ENCODE data around the gene TH.
A peak's percentile ranks its signal among the peaks of the same experiment; 100 is the strongest.

The TH gene

GRCh38 chr11:2164861-2165555 lies 6.6 kb downstream of the TH start:
- Histone ChIP-seq H2BK15ac (ENCODE audit: low read depth, poor library complexity, severe bottlenecking) (no peak overlapping the region), H2BK120ac (ENCODE audit: low read depth, low read length) (no peak overlapping the region), H3K27ac (ENCODE audit: low read length, poor library complexity, severe bottlenecking) (no peak overlapping the region), H3K27me3 (ENCODE audit: control insufficient read depth in 1 of 2, insufficient read depth in 1 of 2, low read length in 2 of 2) (peaks cover 0 to 40% of the 10 kb centered on the region in 2 experiments), H2BK12ac (ENCODE audit: low read length in 2 of 2) (no peak overlapping the region), H3K4me2 (ENCODE audit: low read length, poor library complexity, severe bottlenecking) (no peak overlapping the region), H3K36me3 (ENCODE audit: control insufficient read depth in 1 of 2, insufficient read depth in 2 of 2, low read depth in 1 of 2, low read length in 2 of 2) (no peaks in the 10 kb centered on the region), H2AK5ac (ENCODE audit: low read length, severe bottlenecking) (no peak overlapping the region), H3K4me3 (ENCODE audit: insufficient read depth in 1 of 2, low read depth in 1 of 2, low read length in 2 of 2) (no peak overlapping the region), H3K4ac (ENCODE audit: low read depth in 1 of 2, low read length in 2 of 2) (no peak overlapping the region), H3K23ac (ENCODE audit: low read length in 2 of 2) (no peak overlapping the region), H4K8ac (ENCODE audit: low read length) (no peak overlapping the region), H3K4me1 (ENCODE audit: control insufficient read depth, insufficient read depth, low read depth, low read length) (peaks cover 2% of the 10 kb centered on the region), H3K18ac (ENCODE audit: low read depth in 1 of 2, low read length in 2 of 2) (no peak overlapping the region), H3K9me3 (ENCODE audit: control insufficient read depth, low read length) (no peaks in the 10 kb centered on the region), H4K91ac (ENCODE audit: low read length) (no peak overlapping the region), H3K14ac (ENCODE audit: low read length in 2 of 2) (no peak overlapping the region), H3K79me1 (replicated peaks; ENCODE audit: low read length, poor library complexity, severe bottlenecking) (no peaks in the 10 kb centered on the region), H2BK5ac (ENCODE audit: low read depth, low read length, poor library complexity, severe bottlenecking) (no peak overlapping the region), H3K9ac (ENCODE audit: low read length) (no peak overlapping the region), H2AFZ (ENCODE audit: low read depth, low read length) (no peak overlapping the region)
- no peak for DNase-seq
- WGBS, result 85% methylated on average over 20 of the region's 20 CpGs

GRCh38 chr11:2164081-2164480 lies 7.5 kb downstream of the TH start:
- Histone ChIP-seq H2BK120ac (ENCODE audit: low read depth, low read length) (no peak overlapping the region), H3K27me3 (ENCODE audit: control insufficient read depth in 1 of 2, insufficient read depth in 1 of 2, low read length in 2 of 2) (peaks cover 0 to 37% of the 10 kb centered on the region in 2 experiments), H3K18ac (ENCODE audit: low read depth in 1 of 2, low read length in 2 of 2) (no peak overlapping the region), H3K4me3 (ENCODE audit: insufficient read depth in 1 of 2, low read depth in 1 of 2, low read length in 2 of 2) (no peak overlapping the region), H3K4me1 (ENCODE audit: control insufficient read depth, insufficient read depth, low read depth, low read length) (peaks cover 2% of the 10 kb centered on the region), H2AFZ (ENCODE audit: low read depth, low read length) (no peak overlapping the region), H2AK5ac (ENCODE audit: low read length, severe bottlenecking) (no peak overlapping the region), H4K8ac (ENCODE audit: low read length) (no peak overlapping the region), H3K9me3 (ENCODE audit: control insufficient read depth, low read length) (no peaks in the 10 kb centered on the region), H3K36me3 (ENCODE audit: control insufficient read depth in 1 of 2, insufficient read depth in 2 of 2, low read depth in 1 of 2, low read length in 2 of 2) (no peaks in the 10 kb centered on the region), H2BK12ac (ENCODE audit: low read length in 2 of 2) (no peak overlapping the region), H3K27ac (ENCODE audit: low read length, poor library complexity, severe bottlenecking) (no peak overlapping the region), H3K9ac (ENCODE audit: low read length) (no peak overlapping the region), H3K4me2 (ENCODE audit: low read length, poor library complexity, severe bottlenecking) (no peak overlapping the region), H3K4ac (ENCODE audit: low read depth in 1 of 2, low read length in 2 of 2) (no peak overlapping the region), H3K23ac (ENCODE audit: low read length in 2 of 2) (no peak overlapping the region), H3K14ac (ENCODE audit: low read length in 2 of 2) (peak overlapping the region in 1 of 2 experiments; percentile 36), H2BK15ac (ENCODE audit: low read depth, poor library complexity, severe bottlenecking) (no peak overlapping the region), H3K79me1 (replicated peaks; ENCODE audit: low read length, poor library complexity, severe bottlenecking) (no peaks in the 10 kb centered on the region), H4K91ac (ENCODE audit: low read length) (no peak overlapping the region), H2BK5ac (ENCODE audit: low read depth, low read length, poor library complexity, severe bottlenecking) (no peak overlapping the region)
- no peak for DNase-seq
- 91% methylated on average over 22 of the region's 22 CpGs for WGBS

- no peak overlapping the region for H3K14ac ChIP-seq (ENCODE audit: low read length in 2 of 2)
- H3K79me1 ChIP-seq (replicated peaks; ENCODE audit: low read length, poor library complexity, severe bottlenecking), result no peaks in the 10 kb centered on the region
- 71% methylated on average over 12 of the region's 12 CpGs for WGBS
- DNase-seq, result no peak
- H4K91ac ChIP-seq (ENCODE audit: low read length), result no peak overlapping the region
- no peaks in the 10 kb centered on the region for H3K36me3 ChIP-seq (ENCODE audit: control insufficient read depth in 1 of 2, insufficient read depth in 2 of 2, low read depth in 1 of 2, low read length in 2 of 2)
- no peak overlapping the region for H2BK5ac ChIP-seq (ENCODE audit: low read depth, low read length, poor library complexity, severe bottlenecking)
- no peak overlapping the region for H2BK15ac ChIP-seq (ENCODE audit: low read depth, poor library complexity, severe bottlenecking)
- no peak overlapping the region for H3K18ac ChIP-seq (ENCODE audit: low read depth in 1 of 2, low read length in 2 of 2)
- peaks cover 0 to 36% of the 10 kb centered on the region in 2 experiments for H3K27me3 ChIP-seq (ENCODE audit: control insufficient read depth in 1 of 2, insufficient read depth in 1 of 2, low read length in 2 of 2)
- H3K4me2 ChIP-seq (ENCODE audit: low read length, poor library complexity, severe bottlenecking), result no peak overlapping the region
- H3K4ac ChIP-seq (ENCODE audit: low read depth in 1 of 2, low read length in 2 of 2), result no peak overlapping the region
- no peak overlapping the region for H3K9ac ChIP-seq (ENCODE audit: low read length)
- no peak overlapping the region for H4K8ac ChIP-seq (ENCODE audit: low read length)
- no peak overlapping the region for H3K23ac ChIP-seq (ENCODE audit: low read length in 2 of 2)
- no peak overlapping the region for H2AK5ac ChIP-seq (ENCODE audit: low read length, severe bottlenecking)
- H3K9me3 ChIP-seq (ENCODE audit: control insufficient read depth, low read length), result no peaks in the 10 kb centered on the region
- H3K4me1 ChIP-seq (ENCODE audit: control insufficient read depth, insufficient read depth, low read depth, low read length), result peaks cover 2% of the 10 kb centered on the region
- H2AFZ ChIP-seq (ENCODE audit: low read depth, low read length), result no peak overlapping the region
- H2BK12ac ChIP-seq (ENCODE audit: low read length in 2 of 2), result no peak overlapping the region
- H3K4me3 ChIP-seq (ENCODE audit: insufficient read depth in 1 of 2, low read depth in 1 of 2, low read length in 2 of 2), result no peak overlapping the region
- no peak overlapping the region for H3K27ac ChIP-seq (ENCODE audit: low read length, poor library complexity, severe bottlenecking)
- no peak overlapping the region for H2BK120ac ChIP-seq (ENCODE audit: low read depth, low read length)
Observed at GRCh38 chr11:2163428-2163978, 8.1 kb downstream of the TH start.

GRCh38 chr11:2160736-2161259 lies 10.8 kb downstream of the TH start, which contains the start of gene INS:
Gene INS (minus strand): TSS chr11:2161209. CDS start chr11:2160971, 238 bp downstream.
- no peak within 1 kb of the TSS for H2BK5ac ChIP-seq (ENCODE audit: low read depth, low read length, poor library complexity, severe bottlenecking)
- 91% methylated on average over 12 of the region's 13 CpGs for WGBS
- H3K4ac ChIP-seq (ENCODE audit: low read depth in 1 of 2, low read length in 2 of 2), result no peak within 1 kb of the TSS
- H3K9ac ChIP-seq (ENCODE audit: low read length), result no peak within 1 kb of the TSS
- no peak within 1 kb of the TSS for H3K23ac ChIP-seq (ENCODE audit: low read length in 2 of 2)
- H3K79me1 ChIP-seq (replicated peaks; ENCODE audit: low read length, poor library complexity, severe bottlenecking), result no peaks in the 10 kb centered on the region
- DNase-seq, result no peak
- no peak within 1 kb of the TSS for H2AK5ac ChIP-seq (ENCODE audit: low read length, severe bottlenecking)
- no peak within 1 kb of the TSS for H2BK120ac ChIP-seq (ENCODE audit: low read depth, low read length)
- no peak within 1 kb of the TSS for H2BK12ac ChIP-seq (ENCODE audit: low read length in 2 of 2)
- peaks cover 7 to 45% of the 10 kb centered on the region in 2 experiments for H3K27me3 ChIP-seq (ENCODE audit: control insufficient read depth in 1 of 2, insufficient read depth in 1 of 2, low read length in 2 of 2)
- H3K18ac ChIP-seq (ENCODE audit: low read depth in 1 of 2, low read length in 2 of 2), result no peak within 1 kb of the TSS
- no peaks in the 10 kb centered on the region for H3K36me3 ChIP-seq (ENCODE audit: control insufficient read depth in 1 of 2, insufficient read depth in 2 of 2, low read depth in 1 of 2, low read length in 2 of 2)
- H3K4me3 ChIP-seq (ENCODE audit: insufficient read depth in 1 of 2, low read depth in 1 of 2, low read length in 2 of 2), result no peak within 1 kb of the TSS
- H3K4me1 ChIP-seq (ENCODE audit: control insufficient read depth, insufficient read depth, low read depth, low read length), result no peaks in the 10 kb centered on the region
- H2AFZ ChIP-seq (ENCODE audit: low read depth, low read length), result no peak within 1 kb of the TSS
- H4K91ac ChIP-seq (ENCODE audit: low read length), result no peak within 1 kb of the TSS
- no peak within 1 kb of the TSS for H3K27ac ChIP-seq (ENCODE audit: low read length, poor library complexity, severe bottlenecking)
- no peak within 1 kb of the TSS for H3K14ac ChIP-seq (ENCODE audit: low read length in 2 of 2)
- no peak within 1 kb of the TSS for H2BK15ac ChIP-seq (ENCODE audit: low read depth, poor library complexity, severe bottlenecking)
- no peak within 1 kb of the TSS for H4K8ac ChIP-seq (ENCODE audit: low read length)
- no peaks in the 10 kb centered on the region for H3K9me3 ChIP-seq (ENCODE audit: control insufficient read depth, low read length)
- no peak within 1 kb of the TSS for H3K4me2 ChIP-seq (ENCODE audit: low read length, poor library complexity, severe bottlenecking)

All from mesenchymal stem cell (in vitro differentiated cells and primary cell).